ENCODE measurements around the gene TTI1.

Gene TTI1

GRCh38 chr20:37946946-37947345, 86.3 kb downstream of the TTI1 start:
- TF ChIP-seq CTCF (conservative IDR thresholded peaks at IDR 0.05): no peak
- no peak overlapping the region for H3K27ac ChIP-seq

- no peak for TF ChIP-seq CTCF (conservative IDR thresholded peaks at IDR 0.05)
- peak overlapping the region; percentile 84 for H3K27ac ChIP-seq
These were observed 88.1 kb downstream of the TTI1 start for GRCh38 chr20:37945091-37945547.

GRCh38 chr20:37944456-37944981, 88.7 kb downstream of the TTI1 start:
- peak overlapping the region; percentile 84 for H3K27ac ChIP-seq
- no peak for TF ChIP-seq CTCF (conservative IDR thresholded peaks at IDR 0.05)

- peak; percentile 21; the same call in 1 of the 2 replicates for TF ChIP-seq CTCF (conservative IDR thresholded peaks at IDR 0.05)
- peak overlapping the region; percentile 84 for H3K27ac ChIP-seq
These were observed 89.5 kb downstream of the TTI1 start for GRCh38 chr20:37943501-37944455.

- no peak for TF ChIP-seq CTCF (conservative IDR thresholded peaks at IDR 0.05)
- H3K27ac ChIP-seq: no peak overlapping the region
These were observed 90.2 kb downstream of the TTI1 start for GRCh38 chr20:37943033-37943432.

- no peak for TF ChIP-seq CTCF (conservative IDR thresholded peaks at IDR 0.05)
- no peak overlapping the region for H3K27ac ChIP-seq
These were observed 91.3 kb downstream of the TTI1 start for GRCh38 chr20:37941992-37942391.

GRCh38 chr20:37941332-37941731, 91.9 kb downstream of the TTI1 start:
- TF ChIP-seq CTCF (conservative IDR thresholded peaks at IDR 0.05): peak; percentile 22
- no peak overlapping the region for H3K27ac ChIP-seq
